GM21825 (cell line): ENCODE results near the gene PTPRT.

Experiments
- ATAC-seq: cut with Tn5 transposase; IDR thresholded peaks from one replicate; pipeline ENCODE4 v1.9.1; 2021; ENCODE audit warnings: mild to moderate bottlenecking, moderate library complexity; ENCODE audit not compliant: unreplicated experiment

The PTPRT gene

GRCh38 chr20:42740226-42740870 lies 449.4 kb downstream of the PTPRT start:
- no peak for ATAC-seq

DNA sequence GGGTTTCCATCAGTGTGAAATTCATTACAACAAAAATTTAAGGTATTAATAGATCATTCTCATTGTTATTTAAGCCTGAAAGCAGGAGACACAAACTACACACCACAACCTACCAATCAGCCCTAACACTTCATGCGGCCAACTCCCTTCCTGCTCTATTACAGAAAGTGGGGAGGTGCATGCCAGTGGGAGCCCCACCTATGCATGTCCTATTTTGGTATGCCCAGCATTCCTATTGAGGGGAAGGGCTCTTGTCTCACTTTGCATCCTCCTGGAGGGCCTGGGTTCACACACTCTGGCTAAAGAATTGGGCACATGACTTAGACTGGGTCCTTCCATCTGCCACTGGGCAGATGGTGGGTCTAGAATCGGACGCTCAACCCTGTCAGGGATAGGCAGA lies 450.0 kb downstream of the PTPRT start:
- no peak for ATAC-seq

DNA sequence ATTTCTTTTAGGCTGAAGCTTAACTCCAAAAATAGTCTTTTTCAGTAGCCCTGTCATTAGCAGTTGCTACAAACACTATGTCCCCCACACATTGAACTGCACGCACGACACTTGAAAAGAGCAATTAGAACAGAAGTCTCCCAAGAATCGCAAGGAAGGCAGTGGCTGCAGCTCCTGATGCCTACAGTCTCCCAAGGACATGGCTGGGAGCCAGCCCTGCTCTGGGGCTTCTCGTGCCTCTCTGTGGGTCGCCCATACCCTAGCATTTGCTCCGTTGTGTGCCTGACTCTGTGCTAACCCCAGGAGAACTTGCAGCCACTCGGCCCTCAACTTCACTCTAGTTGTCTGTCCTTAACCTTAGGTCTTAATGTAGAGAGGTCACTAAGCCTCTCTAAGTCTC lies 454.2 kb downstream of the PTPRT start:
- no peak for ATAC-seq

DNA sequence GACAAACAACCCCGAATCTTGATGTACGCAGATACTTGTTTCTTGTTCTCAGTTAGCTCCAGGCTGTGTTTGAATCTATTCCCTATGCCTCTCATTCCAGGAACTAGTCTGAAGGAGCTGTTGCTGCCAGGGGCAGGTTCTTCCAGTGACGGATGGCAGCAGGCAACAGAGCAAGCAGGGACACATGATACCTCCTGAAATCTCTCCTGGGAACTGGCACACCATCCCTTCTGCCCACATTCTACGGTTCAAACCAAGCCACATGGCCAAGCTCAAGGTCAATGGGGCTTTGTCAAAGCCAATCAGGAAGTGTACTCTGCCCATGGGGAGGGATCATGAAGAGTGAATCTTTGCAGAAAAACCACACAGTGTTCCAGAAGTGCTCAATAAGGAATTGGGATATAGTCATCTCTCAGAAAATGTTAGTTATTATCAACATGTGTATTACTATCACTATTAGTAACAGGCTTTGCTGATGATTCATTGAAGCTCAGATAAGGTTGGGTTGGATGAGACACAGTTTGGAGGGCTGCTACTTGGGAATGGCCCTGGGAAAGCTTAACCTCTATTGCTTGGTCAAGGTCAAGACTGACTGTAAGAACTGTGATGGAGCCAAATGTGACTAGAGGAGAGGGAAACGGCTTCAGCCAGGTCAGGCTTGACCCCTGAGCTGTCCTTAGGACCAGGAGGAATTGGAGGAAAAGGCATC lies 454.9 kb downstream of the PTPRT start:
- no peak for ATAC-seq

DNA sequence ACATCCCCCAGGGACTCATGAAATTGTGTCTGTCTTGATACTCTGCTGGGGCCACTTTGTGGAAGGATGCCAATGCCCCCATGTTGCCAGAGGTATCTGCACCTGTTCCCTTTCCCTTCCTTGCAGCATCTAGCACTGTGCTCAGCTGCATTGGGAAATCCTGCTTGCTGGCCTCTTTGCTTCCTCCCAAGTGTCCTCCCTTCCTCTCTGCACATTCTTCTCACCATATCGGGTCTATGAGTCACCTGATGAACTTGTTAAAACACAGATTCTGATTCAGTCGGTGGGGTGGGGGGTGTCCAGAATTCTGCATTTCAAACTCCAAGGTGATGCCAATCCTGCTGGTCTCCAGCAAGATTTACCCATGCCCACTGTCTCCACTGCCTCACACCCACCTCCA lies 467.8 kb downstream of the PTPRT start:
- ATAC-seq = no peak

DNA sequence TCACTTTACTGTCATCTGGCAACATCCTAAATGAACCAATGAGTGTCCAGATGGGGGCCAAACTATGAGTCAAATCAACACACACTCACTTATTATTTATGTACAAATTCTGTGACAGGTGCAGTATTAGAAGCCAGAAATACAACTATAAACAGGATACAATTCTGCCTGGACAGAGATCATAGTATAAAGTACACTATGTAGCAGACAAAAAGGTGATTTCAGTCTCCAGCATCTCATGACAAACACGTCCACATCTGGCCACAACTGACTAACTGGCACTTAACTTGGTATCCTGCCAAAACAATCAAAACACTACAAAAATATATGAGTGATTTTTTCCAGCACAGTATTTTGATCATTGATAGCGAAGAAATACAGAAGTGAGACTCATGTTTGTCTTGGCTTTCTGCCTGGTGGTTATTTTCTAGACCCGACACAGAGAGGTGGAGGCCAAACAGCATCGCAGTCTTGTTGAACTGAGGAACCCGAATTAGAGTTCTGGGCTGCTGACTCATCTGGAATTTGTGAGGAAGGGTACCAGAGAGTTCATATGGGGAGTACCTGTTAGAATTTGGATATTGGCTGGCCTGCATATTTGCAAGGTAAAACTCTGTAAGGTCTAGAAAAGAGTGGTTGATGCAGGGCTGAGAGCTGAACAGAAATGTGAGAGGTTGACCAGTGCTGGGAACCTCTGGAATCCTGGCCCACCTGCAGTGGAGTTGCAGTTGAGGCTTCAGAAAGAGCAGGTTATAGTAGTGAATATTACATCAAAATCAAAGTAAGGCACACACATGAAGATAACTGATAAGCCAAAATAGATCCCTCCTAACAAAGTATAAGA lies 475.2 kb downstream of the PTPRT start:
- ATAC-seq = no peak

DNA sequence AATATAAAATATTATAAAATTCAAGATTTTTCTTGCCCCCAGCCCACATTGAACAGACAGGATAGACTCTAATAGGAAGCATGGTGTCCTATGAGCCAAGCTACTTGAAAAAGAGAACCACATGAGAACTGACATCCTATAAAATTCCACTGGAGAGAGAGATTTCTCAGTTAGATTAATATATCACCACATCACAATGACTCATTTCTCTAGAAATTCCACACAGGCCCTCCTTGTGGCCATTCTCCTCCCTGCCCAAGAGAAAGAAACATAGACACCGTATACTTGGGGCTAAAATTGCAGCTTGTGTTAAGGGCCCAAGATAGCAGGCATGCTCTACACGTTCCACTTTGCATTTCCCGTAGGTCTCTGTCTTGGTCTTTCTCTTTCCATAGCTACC lies 481.4 kb downstream of the PTPRT start:
- ATAC-seq = no peak

DNA sequence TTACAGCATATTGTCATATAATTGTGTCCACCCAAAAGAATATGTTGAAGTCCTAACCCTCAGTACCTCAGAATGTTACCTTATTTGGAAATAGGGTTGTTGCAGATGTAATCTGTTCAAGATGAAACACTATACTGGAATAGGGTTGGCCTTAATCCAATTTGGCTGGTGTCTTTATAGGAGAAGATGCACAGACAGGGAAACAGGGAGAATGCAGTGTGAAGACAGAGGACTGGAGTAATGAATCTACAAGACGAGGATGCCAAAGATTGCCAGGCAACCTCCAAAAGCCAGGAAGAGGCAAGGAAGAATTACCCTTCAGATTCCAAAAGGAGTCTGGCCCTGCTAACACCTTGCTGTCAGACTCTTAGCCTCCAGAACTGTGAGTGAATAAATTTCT lies 482.9 kb downstream of the PTPRT start:
- no peak for ATAC-seq

DNA sequence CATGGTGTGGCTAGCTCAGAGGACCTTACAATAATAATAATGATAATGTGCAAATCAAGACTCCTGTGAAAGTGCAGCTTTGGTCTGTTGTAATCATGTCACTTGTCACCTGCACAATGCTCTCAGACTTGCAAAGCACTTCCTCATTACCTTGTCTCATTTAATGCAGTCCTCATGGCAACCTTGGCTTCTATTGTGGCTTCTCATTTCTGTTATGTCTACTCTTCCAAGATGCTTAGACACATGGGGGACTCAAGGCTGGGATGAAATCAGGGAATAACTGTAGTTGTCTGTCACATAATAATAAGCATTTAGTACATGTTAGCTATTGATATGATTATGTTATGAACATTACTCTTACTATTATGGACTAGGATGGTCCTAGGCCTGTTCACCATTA lies 484.2 kb downstream of the PTPRT start:
- ATAC-seq = no peak

DNA sequence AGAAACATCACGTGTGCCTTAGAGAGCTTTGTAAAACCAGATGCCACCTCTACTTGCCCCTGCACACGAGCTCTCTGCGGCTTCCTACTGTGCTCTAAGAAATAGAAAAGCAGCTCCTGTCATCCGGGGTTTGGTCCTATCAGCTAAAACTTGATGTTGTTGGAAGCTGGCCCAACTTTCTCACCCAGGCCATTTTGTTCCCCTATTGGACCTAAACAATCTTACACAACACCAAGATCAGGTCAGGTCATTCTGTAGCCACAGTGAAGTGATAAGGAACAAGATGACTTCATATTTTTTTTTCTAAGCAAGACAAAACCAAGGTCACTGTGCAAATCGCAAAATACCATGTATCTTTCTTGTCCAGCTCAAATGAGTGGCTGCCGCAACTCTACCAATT lies 486.0 kb downstream of the PTPRT start:
- ATAC-seq = no peak

DNA sequence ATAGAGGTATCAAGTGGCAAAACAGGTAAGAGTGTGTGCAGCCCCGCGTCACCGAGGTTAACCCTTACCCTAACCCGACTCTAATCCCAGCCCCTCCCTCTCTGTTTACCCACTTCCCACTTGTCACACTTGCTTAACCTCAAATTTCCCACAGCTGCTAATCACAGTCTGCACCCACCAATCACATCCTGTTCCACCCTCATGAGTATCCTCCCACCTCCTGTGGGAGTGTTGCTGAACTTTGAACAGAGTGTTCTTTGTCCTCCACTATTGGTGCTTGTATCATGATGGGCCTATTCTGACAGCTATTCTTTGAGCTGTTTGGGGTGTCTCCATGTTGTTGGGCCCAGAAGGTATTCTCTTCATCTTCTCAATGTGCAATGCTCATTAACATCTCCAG lies 487.8 kb downstream of the PTPRT start:
- ATAC-seq = no peak

DNA sequence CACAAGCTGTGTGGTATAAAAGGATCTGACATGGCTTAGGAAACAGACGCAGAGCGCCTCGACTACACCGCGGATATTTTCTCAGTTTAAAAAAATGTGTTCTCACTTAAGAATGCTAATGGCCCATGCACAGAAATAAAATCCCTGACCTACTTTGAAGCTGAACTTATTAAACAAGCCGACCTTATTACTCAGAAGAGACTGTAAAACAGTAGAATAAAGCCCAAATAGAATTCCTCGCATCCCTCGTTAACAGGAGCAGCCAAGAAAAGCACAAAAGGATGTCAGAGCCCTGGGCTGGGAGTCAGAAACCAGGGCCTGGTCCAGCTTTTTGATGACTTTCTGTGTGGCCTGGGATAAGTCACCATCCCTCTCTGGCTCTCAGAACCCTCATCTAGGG lies 489.3 kb downstream of the PTPRT start:
- ATAC-seq = no peak

DNA sequence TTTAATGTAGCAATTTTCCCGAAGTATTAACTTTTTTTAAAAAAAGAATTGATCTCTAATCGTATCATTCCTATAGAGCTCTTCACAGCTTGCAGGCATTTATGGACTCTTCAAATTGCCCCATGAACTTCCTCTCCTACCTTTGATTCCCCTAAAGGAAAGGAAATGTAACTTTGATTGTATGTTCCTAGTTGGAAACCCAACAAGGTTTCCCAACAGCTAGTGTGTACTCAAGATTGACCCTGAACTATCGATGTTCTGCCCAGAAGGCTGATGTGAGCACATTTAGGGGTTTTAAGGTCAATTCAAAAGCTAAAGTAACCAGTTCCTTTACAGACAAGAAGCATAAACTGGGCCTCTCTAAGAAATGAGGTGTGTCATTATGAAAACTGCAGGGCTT lies 491.7 kb downstream of the PTPRT start:
- ATAC-seq = no peak

DNA sequence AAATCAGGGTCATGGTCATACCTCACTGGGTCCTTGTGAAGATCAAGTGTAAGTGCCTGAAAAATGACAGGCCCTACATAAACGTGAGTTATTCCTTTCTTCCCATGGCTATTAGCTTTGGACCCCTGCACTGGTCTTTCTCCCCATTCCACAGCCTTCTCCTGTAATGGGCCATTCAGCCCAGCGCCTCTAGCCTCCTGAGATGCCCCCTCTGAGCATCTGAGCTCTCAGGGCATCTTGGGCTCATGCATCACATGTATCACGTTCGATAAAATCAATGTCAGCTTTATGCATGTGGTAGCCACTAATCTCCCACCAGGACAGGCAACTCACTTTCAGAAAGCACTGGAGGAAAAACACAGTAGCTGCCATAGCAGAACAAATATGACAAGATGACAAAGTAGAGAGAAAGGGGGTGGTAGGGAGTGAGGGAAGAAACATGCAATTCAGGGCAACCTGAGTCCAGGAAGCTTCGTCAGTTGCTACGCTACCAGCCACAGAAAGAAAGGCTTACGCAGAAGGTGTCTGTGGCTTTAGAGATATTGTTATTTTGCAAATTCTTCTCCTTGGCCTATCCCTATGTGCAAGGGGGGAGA lies 498.8 kb downstream of the PTPRT start:
- no peak for ATAC-seq

GRCh38 chr20:42688576-42688975 lies 501.1 kb downstream of the PTPRT start:
- no peak for ATAC-seq

DNA sequence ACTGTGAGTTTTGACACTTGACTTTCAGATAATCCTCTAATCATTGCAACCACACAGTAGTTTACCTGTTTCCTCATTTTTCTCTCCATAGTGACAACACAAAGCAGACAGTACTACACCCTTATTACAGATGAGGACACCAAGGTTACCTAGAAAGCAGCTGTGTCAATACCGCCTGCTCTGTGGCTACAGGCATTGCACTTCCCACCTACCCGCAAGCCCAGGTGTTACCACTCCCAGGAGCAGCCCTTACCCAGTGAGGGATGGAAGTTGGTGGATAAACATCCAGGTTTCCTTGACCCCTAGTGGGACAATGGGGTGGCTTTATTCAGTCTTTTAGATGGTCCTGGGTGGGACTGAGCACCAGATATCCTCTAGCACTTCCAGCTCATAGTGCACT lies 503.6 kb downstream of the PTPRT start:
- ATAC-seq = no peak

DNA sequence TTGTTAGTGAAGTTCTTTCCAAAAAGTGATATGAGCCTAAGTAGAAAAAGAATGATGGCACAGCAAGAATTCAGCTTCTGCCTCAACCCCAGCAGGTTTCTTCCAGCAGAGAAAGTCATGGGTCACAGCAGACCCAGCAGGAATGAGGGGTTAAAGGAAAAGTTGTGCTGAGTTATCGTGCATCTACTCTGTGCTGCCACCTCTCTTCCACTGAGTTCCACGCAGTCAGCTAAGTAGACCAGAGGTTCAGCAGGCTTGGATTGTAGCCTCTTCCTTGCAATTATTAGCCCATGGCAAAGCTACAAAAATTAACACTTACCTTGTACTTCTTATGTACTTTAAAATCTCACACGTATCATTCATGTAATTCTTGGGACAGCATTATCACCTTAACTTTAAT lies 510.8 kb downstream of the PTPRT start:
- ATAC-seq = no peak

- ATAC-seq = no peak
Observed at GRCh38 chr20:42656130-42656529, 533.6 kb downstream of the PTPRT start.

- ATAC-seq = no peak
Observed at GRCh38 chr20:42652266-42652665, 537.4 kb downstream of the PTPRT start.

GRCh38 chr20:42650191-42650746 lies 539.4 kb downstream of the PTPRT start:
- ATAC-seq = no peak

- ATAC-seq = no peak
Observed at GRCh38 chr20:42649748-42650147, 540.0 kb downstream of the PTPRT start.
